ENCODE data around the gene DNAJA3.
A peak's percentile ranks its signal among the peaks of the same experiment; 100 is the strongest.

Gene DNAJA3

GRCh38 chr16:4468972-4469371 is 43.3 kb downstream of the DNAJA3 start:
- no peak for DNase-seq

GRCh38 chr16:4471869-4472268 is 46.2 kb downstream of the DNAJA3 start:
- no peak for DNase-seq

GRCh38 chr16:4472880-4473279 is 47.2 kb downstream of the DNAJA3 start:
- DNase-seq, result no peak

GRCh38 chr16:4474192-4474961 is 48.7 kb downstream of the DNAJA3 start, which contains the start of gene NMRAL1:
Gene NMRAL1 (minus strand): TSS chr16:4474625. CDS start chr16:4474132, 493 bp downstream.
- peak in 54 of 56 donors; percentile 18 to 90 (median 72) for DNase-seq

GRCh38 chr16:4475880-4476788 is 50.5 kb downstream of the DNAJA3 start, which contains the start of gene HMOX2:
Gene HMOX2 (plus strand): TSS chr16:4476398. CDS start chr16:4505525, 29,127 bp downstream.
- DNase-seq, result peak in 55 of 56 donors; percentile 51 to 96 (median 90)

GRCh38 chr16:4477966-4478365 is 52.3 kb downstream of the DNAJA3 start:
- peak in 1 of 56 donors; percentile 8 for DNase-seq

GRCh38 chr16:4481526-4481925 is 55.9 kb downstream of the DNAJA3 start:
- no peak for DNase-seq

- DNase-seq, result no peak
Observed at GRCh38 chr16:4481963-4482362, 56.3 kb downstream of the DNAJA3 start.

GRCh38 chr16:4486126-4486893 is 60.6 kb downstream of the DNAJA3 start:
- DNase-seq, result no peak

GRCh38 chr16:4487955-4488498 is 62.4 kb downstream of the DNAJA3 start:
- DNase-seq, result no peak

GRCh38 chr16:4488499-4488967 is 62.9 kb downstream of the DNAJA3 start:
- DNase-seq, result no peak

GRCh38 chr16:4489030-4489429 is 63.4 kb downstream of the DNAJA3 start:
- no peak for DNase-seq

- no peak for DNase-seq
Observed at GRCh38 chr16:4491898-4492297, 66.2 kb downstream of the DNAJA3 start.

- DNase-seq, result no peak
Observed at GRCh38 chr16:4494746-4495490, 69.2 kb downstream of the DNAJA3 start.

- no peak for DNase-seq
Observed at GRCh38 chr16:4495766-4496165, 70.1 kb downstream of the DNAJA3 start.

- DNase-seq, result no peak
Observed at GRCh38 chr16:4496305-4496704, 70.6 kb downstream of the DNAJA3 start.

GRCh38 chr16:4498546-4499195 is 73.0 kb downstream of the DNAJA3 start:
- no peak for DNase-seq

- DNase-seq, result no peak
Observed at GRCh38 chr16:4499196-4499555, 73.5 kb downstream of the DNAJA3 start.

GRCh38 chr16:4500272-4500671 is 74.6 kb downstream of the DNAJA3 start:
- DNase-seq, result peak in 13 of 56 donors; percentile 14 to 61 (median 28)

- DNase-seq, result peak in 5 of 56 donors; percentile 16 to 40 (median 26)
Observed at GRCh38 chr16:4501071-4501478, 75.4 kb downstream of the DNAJA3 start.
